ENCODE measurements around the gene CYP4A11.

DNA sequence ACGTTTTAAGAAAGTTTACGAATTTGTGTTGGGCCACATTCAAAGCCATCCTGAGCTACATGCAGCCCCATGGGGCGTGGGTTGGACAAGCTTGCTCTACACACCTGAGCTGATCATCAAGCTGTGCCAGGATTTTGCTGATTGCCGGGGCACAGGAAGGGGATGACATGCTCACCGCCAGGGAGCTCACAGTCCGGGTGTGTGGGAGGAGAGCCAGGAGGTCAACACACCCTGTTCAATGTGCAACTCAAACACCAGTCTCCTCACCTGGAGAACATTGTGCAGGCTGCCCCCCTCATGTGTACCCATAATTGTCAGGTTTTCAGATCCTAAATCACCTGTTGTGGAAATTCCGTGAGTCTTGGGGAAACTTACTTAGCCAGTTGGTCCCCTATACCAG is 969 bp downstream of the CYP4A11 start:
- TF ChIP-seq, protein P1, sequence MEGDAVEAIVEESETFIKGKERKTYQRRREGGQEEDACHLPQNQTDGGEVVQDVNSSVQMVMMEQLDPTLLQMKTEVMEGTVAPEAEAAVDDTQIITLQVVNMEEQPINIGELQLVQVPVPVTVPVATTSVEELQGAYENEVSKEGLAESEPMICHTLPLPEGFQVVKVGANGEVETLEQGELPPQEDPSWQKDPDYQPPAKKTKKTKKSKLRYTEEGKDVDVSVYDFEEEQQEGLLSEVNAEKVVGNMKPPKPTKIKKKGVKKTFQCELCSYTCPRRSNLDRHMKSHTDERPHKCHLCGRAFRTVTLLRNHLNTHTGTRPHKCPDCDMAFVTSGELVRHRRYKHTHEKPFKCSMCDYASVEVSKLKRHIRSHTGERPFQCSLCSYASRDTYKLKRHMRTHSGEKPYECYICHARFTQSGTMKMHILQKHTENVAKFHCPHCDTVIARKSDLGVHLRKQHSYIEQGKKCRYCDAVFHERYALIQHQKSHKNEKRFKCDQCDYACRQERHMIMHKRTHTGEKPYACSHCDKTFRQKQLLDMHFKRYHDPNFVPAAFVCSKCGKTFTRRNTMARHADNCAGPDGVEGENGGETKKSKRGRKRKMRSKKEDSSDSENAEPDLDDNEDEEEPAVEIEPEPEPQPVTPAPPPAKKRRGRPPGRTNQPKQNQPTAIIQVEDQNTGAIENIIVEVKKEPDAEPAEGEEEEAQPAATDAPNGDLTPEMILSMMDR (IDR thresholded peaks at IDR 0.05), result no peak
- no peak for TF ChIP-seq POLR2A (IDR thresholded peaks at IDR 0.05)
